Head of caudate nucleus (tissue), 42 donors: ENCODE results near the gene TXNL1.
"Not testable (repeated sequence)": the region's sequence is repeated elsewhere in the genome, so short reads cannot be mapped to it uniquely, and the experiment has no call there.

Experiments used
- DNase-seq, 42 donors: peaks; one replicate each; pipeline versions ENCODE4 v3.0.0 to v3.0.0-alpha.2; 2020 to 2021; ENCODE audit warnings: mixed read lengths in 7 of 42
- intact Hi-C: fragments of 100-400 bp; cut with DNase I; formaldehyde crosslinking; loops from one replicate; pipeline ENCODE4 v1.15.0; 2022

TXNL1 gene

GRCh38 chr18:56638232-56639103 lies at the start of gene TXNL1:
TSS of gene TXNL1 (minus strand) at chr18:56638592. CDS start at chr18:56638440, 152 bp downstream.
- peak; percentile 96 to 100 (median 98) for DNase-seq
- intact Hi-C loops, result loop anchor here (1.0 kb wide), 1 partner anchor 13 kb away; the partner anchor contains the start of gene WDR7

GRCh38 chr18:56684277-56684676 lies 45.9 kb upstream of the TXNL1 start:
- DNase-seq, result no peak
- intact Hi-C loops, result no loop called here

DNA sequence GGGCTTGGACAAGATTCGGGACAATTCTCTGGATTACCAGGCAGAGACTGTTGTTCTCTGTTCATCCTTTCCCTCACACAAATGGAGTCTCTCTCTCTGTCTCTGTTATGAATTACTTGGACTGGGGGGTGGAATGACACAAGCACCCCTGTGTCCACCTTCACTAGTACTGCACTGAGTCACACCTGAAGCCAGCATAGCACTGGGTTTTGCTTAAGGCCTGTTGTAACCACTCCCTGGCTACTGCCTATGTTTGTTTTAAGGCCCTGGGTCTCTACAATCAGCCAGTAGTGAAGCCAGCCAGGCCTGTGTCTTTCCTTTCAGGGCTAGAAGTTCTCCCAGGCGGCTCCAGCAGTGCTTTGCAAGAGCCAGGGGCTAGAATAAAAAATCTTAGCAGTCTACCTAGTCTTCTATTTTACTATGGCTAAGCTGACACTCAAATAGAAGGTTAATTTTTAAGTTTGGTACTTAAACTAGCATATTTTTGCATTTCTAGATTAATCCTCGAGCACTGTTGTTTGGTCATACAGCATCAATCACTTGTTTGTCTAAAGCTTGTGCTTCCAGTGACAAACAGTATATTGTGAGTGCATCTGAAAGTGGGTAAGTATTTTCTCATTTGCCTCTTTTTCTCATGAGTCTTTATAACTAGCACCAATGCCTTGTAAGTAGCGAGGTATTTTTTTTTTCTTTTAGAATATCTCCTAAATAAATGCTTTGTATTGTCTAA lies 40.6 kb upstream of the TXNL1 start:
- peak in 3 of 42 donors; percentile 7 to 25 (median 22) for DNase-seq
- intact Hi-C loops, result no loop called here

- intact Hi-C loops, result no loop called here
These were observed 38.2 kb upstream of the TXNL1 start for GRCh38 chr18:56676639-56677038.

GRCh38 chr18:56672981-56673380 lies 34.6 kb upstream of the TXNL1 start:
- DNase-seq, result no peak
- intact Hi-C loops, result no loop called here

More at GRCh38 chr18:56676639-56677038, 38.2 kb upstream of the TXNL1 start:
- DNase-seq, result no peak

DNA sequence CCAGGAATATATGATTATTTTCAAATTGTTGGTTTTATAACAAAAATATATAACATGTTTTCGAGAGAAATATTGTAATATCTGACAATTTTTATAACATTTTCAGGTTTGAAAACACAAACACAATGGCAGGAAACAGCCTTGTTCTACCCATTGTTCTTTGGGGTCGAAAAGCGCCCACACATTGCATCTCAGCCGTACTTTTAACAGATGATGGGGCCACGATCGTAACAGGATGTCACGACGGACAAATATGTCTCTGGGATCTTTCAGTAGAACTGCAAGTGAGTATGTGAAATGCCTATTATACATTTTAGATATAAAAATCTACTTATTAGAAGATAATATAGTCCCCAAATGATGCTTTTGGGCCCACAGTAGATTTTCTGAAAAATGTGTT lies 34.0 kb upstream of the TXNL1 start:
- intact Hi-C loops, result no loop called here

DNA sequence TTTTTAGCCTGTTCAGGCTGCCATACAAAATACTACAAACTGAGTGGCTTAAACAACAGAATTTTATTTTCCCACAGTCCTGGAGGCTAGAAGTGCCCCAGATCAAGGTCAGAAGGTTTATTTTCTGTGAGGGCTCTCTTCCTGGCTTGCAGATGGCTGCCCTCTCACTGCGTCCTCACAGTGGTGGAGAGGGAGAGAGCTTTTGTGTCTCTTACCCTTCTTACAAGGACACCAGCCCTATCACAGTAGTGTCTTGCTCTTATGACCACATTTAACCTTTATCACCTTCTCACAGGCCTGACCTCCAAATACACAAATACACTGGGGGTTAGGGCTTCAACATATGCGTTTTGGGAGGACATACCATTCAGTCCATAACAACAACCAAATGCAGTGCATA lies 24.5 kb upstream of the TXNL1 start:
- DNase-seq, result no peak
- intact Hi-C loops, result no loop called here

More for the DNA sequence above, 34.0 kb upstream of the TXNL1 start:
- DNase-seq, result no peak

DNA sequence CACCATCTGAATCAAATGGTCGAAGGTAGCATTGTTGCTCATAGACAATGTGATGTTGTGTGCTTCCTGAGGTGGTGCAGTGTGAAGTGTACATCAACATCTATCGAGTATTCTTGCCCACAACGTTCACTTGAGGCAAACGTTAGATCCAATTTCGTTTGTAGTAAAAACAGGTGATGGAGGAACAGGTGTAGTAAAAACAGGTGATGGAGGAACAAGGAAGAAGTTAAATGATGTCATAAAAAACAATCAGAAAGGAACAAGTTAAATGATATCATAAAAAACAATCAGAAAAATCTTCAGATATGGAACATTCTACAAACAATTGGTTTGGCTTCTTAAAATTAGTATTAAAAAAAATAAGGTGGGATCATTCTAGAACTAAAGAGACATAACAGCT lies 24.1 kb upstream of the TXNL1 start:
- intact Hi-C loops, result no loop called here
- no peak for DNase-seq

- DNase-seq, result no peak
These were observed 23.6 kb upstream of the TXNL1 start for GRCh38 chr18:56662063-56662408.

GRCh38 chr18:56661360-56662062 lies 23.1 kb upstream of the TXNL1 start:
- DNase-seq, result no peak
- intact Hi-C loops, result no loop called here

More at GRCh38 chr18:56662063-56662408, 23.6 kb upstream of the TXNL1 start:
- intact Hi-C loops, result no loop called here

DNA sequence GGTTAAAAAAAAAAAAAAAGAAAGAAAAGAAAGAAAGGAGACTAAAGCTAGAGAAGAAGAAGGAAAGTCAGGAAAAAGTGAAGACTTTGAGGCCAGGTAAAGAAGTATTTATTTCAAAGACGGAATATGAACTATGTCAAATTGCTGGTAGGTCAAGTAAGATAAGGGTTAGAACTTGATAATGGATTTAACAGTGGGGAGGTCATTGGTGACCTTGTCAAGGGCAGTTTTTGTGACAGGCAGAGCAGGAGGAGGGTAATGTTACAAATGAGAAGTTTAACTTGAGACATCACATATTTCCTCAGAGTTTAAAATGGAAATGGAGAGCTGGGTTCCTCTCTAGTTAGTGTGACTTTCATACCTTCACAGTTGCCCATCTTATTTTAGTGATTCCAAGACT lies 22.3 kb upstream of the TXNL1 start:
- no peak for DNase-seq
- intact Hi-C loops, result no loop called here

DNA sequence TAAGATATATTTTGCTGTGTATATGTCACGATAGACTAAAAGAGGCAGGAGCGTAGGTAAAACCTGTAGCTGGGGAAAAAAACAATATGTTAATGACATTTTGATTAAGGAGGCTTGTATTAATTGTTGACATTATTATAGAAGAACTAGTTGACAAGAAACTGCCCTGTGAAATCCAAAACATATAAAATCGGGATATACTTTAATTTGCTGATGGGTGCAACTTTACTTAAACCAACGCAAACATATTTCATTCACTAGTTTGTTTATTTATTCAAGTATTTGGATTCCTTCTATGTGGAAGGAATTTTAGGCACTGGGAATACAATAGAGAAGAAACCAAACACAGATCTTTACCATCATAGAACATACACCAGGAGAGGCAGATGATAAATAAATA lies 20.7 kb upstream of the TXNL1 start:
- intact Hi-C loops, result no loop called here
- DNase-seq, result no peak

DNA sequence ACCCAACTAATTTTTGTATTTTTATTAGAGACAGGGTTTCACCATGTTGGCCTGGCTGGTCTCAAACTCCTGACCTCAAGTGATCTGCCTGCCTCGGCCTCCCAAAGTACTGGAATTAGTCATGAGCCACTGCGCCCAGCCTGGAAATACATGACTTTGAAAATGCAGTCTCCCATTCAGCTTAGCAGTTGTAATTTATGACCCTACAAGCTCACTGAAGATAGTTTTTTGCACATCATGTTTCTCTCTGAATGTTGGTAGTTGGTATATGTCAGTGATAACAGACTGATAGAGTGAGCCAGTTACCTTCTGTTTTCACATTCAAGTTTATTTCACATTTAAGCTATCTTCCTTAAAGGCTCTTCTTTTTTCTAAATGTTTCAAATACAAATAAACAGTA lies 19.9 kb upstream of the TXNL1 start:
- intact Hi-C loops, result no loop called here
- DNase-seq, result no peak

GRCh38 chr18:56654280-56654679 lies 15.9 kb upstream of the TXNL1 start:
- DNase-seq, result not testable (repeated sequence)

DNA sequence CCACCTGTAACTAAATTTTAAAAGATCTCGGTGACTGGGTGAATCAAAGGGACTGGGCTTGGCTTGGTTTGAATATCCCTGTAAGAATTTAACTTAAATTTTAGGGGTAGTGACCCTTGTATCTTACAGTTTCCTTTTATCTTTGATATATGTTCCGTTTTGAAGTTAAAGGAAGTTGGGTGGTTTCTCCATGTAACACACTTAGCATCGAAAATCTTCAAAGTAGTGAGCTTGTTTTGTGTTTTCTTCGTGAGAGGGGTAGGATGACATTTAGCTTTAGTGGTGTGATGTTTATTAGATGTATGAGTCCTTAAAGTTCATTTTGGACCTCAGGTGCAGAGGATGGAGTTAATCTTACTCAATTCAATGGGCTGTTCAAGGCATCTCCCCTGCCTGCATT lies 14.4 kb upstream of the TXNL1 start:
- intact Hi-C loops, result no loop called here
- no peak for DNase-seq

More at GRCh38 chr18:56654280-56654679, 15.9 kb upstream of the TXNL1 start:
- intact Hi-C loops, result not testable (repeated sequence)

GRCh38 chr18:56651771-56652092 lies 13.3 kb upstream of the TXNL1 start:
- intact Hi-C loops, result loop anchor here (1.0 kb wide), 1 partner anchor 13 kb away; the partner anchor contains the start of gene TXNL1
- no peak for DNase-seq

- intact Hi-C loops, result loop anchor here (1.0 kb wide), 1 partner anchor 13 kb away; the partner anchor contains the start of gene TXNL1
- DNase-seq, result peak; percentile 91 to 99 (median 97)
These were observed 12.8 kb upstream of the TXNL1 start, which contains the start of gene WDR7 for GRCh38 chr18:56650944-56651770. TSS of gene WDR7 (plus strand) at chr18:56651359. CDS start at chr18:56672516, 21,157 bp downstream.

- no peak for DNase-seq
- intact Hi-C loops, result no loop called here
These were observed 11.6 kb upstream of the TXNL1 start for GRCh38 chr18:56649996-56650395.
